Panc1 (cell line): ENCODE data around the gene MAML3. TPM values are rescaled to one million over a fixed set of nuclear protein-coding genes. Genes with fewer than 3 reads are reported as not detected.

Experiments used
- ATAC-seq: fragments of 200-7000 bp; cut with Tn5 transposase; 2 replicates; pipeline ENCODE4 v1.9.1; 2020; ENCODE audit warnings: mild to moderate bottlenecking, moderate library complexity
- BruUV-seq: library from RNA; stranded (reverse); fragments of 400-500 nt; replicated peaks from 2 replicates; lab custom pipeline; 2021; lab: Mats Ljungman, UMichigan
- CTCF ChIA-PET: fragments of 300-600 bp; sonication (Branson Sonifier 250); formaldehyde crosslinking; loops from one replicate; lab custom pipeline; 2022; ENCODE audit warnings: antibody characterized with exemption; lab: Charles Lee
- POLR2A ChIA-PET: fragments of 300-600 bp; sonication (Branson Sonifier 250); formaldehyde crosslinking; loops from one replicate; lab custom pipeline; 2022; ENCODE audit warnings: antibody characterized with exemption; lab: Charles Lee
- DNase-seq: peaks from one replicate; pipeline ENCODE4 v3.0.0-alpha.2; 2010; ENCODE audit warnings: low read depth, low spot score
- H3K27ac ChIP-seq: 2 replicates; pipeline ENCODE4 v1.5.1; 2011; ENCODE audit warnings: mild to moderate bottlenecking, low read length, inconsistent platforms
- H3K27me3 ChIP-seq: fragments of 200-500 bp; sonication (Bioruptor generic); 2 replicates; pipeline ENCODE4 v1.6.0; 2014; ENCODE audit warnings: low read length, inconsistent platforms; ENCODE audit not compliant: control insufficient read depth, insufficient read depth
- H3K36me3 ChIP-seq: fragments of 200-500 bp; sonication (Bioruptor generic); 2 replicates; pipeline ENCODE4 v1.5.1; 2014; ENCODE audit warnings: inconsistent platforms, mild to moderate bottlenecking, low read length, moderate library complexity; ENCODE audit not compliant: control insufficient read depth, insufficient read depth
- H3K4me1 ChIP-seq: 2 replicates; pipeline ENCODE4 v1.5.1; 2011; ENCODE audit warnings: inconsistent platforms, mild to moderate bottlenecking, low read length, moderate library complexity; ENCODE audit not compliant: control insufficient read depth, insufficient read depth
- H3K4me3 ChIP-seq, 2 experiments: 2 replicates each; pipeline ENCODE4 v1.5.1; 2011 to 2012; ENCODE audit warnings: low read depth in 2 of 2, low read length in 2 of 2, mild to moderate bottlenecking in 2 of 2, inconsistent platforms in 1 of 2, moderate library complexity in 1 of 2
- H3K9me3 ChIP-seq: fragments of 200-500 bp; sonication (Bioruptor generic); 2 replicates; pipeline ENCODE4 v1.5.1; 2014; ENCODE audit warnings: low read depth, mild to moderate bottlenecking, inconsistent platforms, low read length, moderate library complexity; ENCODE audit not compliant: control insufficient read depth, insufficient read depth
- CTCF ChIP-seq: fragments of 450-650 bp; IDR thresholded peaks from 2 replicates; pipeline ENCODE4 v1.5.1; 2017; ENCODE audit warnings: mild to moderate bottlenecking
- POLR2AphosphoS5 ChIP-seq: IDR thresholded peaks from 2 replicates; pipeline ENCODE4 v1.6.1; 2012; ENCODE audit warnings: mild to moderate bottlenecking, low read depth, low read length, moderate library complexity
- REST ChIP-seq, 2 experiments: IDR thresholded peaks; 2 replicates each; pipeline ENCODE4 v1.6.1; 2011 to 2012; ENCODE audit warnings: low read depth in 2 of 2, control low read depth in 1 of 2, low read length in 1 of 2, mild to moderate bottlenecking in 1 of 2, moderate library complexity in 1 of 2; ENCODE audit not compliant: insufficient read depth in 1 of 2
- SIN3A ChIP-seq: IDR thresholded peaks from 2 replicates; pipeline ENCODE4 v1.6.1; 2012; ENCODE audit warnings: low read depth, mild to moderate bottlenecking, low read length, moderate library complexity, borderline replicate concordance; ENCODE audit not compliant: insufficient read depth
- TCF7L2 ChIP-seq: IDR thresholded peaks from 2 replicates; pipeline ENCODE4 v1.6.1; 2011; ENCODE audit warnings: mild to moderate bottlenecking, low read depth, low read length, inconsistent platforms
- in situ Hi-C: cut with HindIII; loops from 2 replicates; pipeline ENCODE4 v1.10.0; 2016; ENCODE audit warnings: low sequenced_read_pairs, low pct_unique_long_range_greater_than_20kb
- intact Hi-C: fragments of 100-400 bp; cut with micrococcal nuclease; formaldehyde crosslinking; loops from one replicate; pipeline ENCODE4 v1.10.0; 2022; ENCODE audit not compliant: unreplicated experiment
- total RNA-seq: library from RNA; stranded (reverse); gene quantifications from one replicate; pipeline ENCODE4 v1.2.1, GENCODE V29; 2021; ENCODE audit not compliant: unreplicated experiment

MAML3 gene
- total RNA-seq, 1 experiment from 2014 or later, result 7.7 TPM

GRCh38 chr4:139955600-139955999, 198.4 kb downstream of the MAML3 start:
- in situ Hi-C loops (no loop called here), intact Hi-C loops (no loop called here)
- CTCF ChIA-PET, result no interaction called here
- no TSS peak for BruUV-seq
- no peaks in the 10 kb centered on the region for H3K27me3 ChIP-seq
- H3K9me3 ChIP-seq, result no peaks in the 10 kb centered on the region
- TF ChIP-seq REST (IDR thresholded peaks at IDR 0.05; ENCODE audit: insufficient read depth in 1 of 2, low read depth in 2 of 2, low read length in 1 of 2), result no peak
- no peak overlapping the region for H3K27ac ChIP-seq
- ATAC-seq (no peak), DNase-seq (no peak)
- no peak overlapping the region for H3K4me3 ChIP-seq
- no peaks in the 10 kb centered on the region; the same call in 1 of the 2 replicates for H3K4me1 ChIP-seq
- POLR2A ChIA-PET, result interaction anchor here (1.4 kb wide), 1 partner anchor 10 kb away, joined by 3 read pairs; no protein-coding TSS in a partner anchor
- H3K36me3 ChIP-seq, result no peaks in the 10 kb centered on the region

- no peak for ATAC-seq
- intact Hi-C loops, result no loop called here
- H3K36me3 ChIP-seq, result no peaks in the 10 kb centered on the region
- no peaks in the 10 kb centered on the region; the same call in 1 of the 2 replicates for H3K4me1 ChIP-seq
- DNase-seq, result no peak
- in situ Hi-C loops, result no loop called here
- no peak overlapping the region for H3K4me3 ChIP-seq
- no peak overlapping the region for H3K27ac ChIP-seq
- POLR2A ChIA-PET, result interaction anchor here (1.4 kb wide), 1 partner anchor 9 kb away, joined by 3 read pairs; no protein-coding TSS in a partner anchor
- BruUV-seq, result no TSS peak
- no peaks in the 10 kb centered on the region for H3K9me3 ChIP-seq
- CTCF ChIA-PET, result no interaction called here
- no peaks in the 10 kb centered on the region for H3K27me3 ChIP-seq
- no peak for TF ChIP-seq POLR2AphosphoS5
- no peak for TF ChIP-seq REST (IDR thresholded peaks at IDR 0.05; ENCODE audit: insufficient read depth in 1 of 2, low read depth in 2 of 2, low read length in 1 of 2)
- TF ChIP-seq TCF7L2, result no peak
- TF ChIP-seq CTCF, result no peak
- TF ChIP-seq SIN3A, result no peak
Observed at GRCh38 chr4:139954512-139954911, 199.5 kb downstream of the MAML3 start.
